ENCODE data around the gene STAG3. TPM values are rescaled to one million over a fixed set of nuclear protein-coding genes. Genes with fewer than 3 reads are reported as not detected.
"Not testable (repeated sequence)": the region's sequence is repeated elsewhere in the genome, so short reads cannot be mapped to it uniquely, and the experiment has no call there.

The STAG3 gene
- total RNA-seq (2014; rRNA removed; shearing (Covaris generic)): 8.3 and 10.5 TPM in 2 replicates

- DNase-seq (ENCODE audit: low read depth): peak; percentile 98
Observed at GRCh38 chr7:100177045-100178001, at the start of gene STAG3, which contains the start of gene GPC2. Gene STAG3 (plus strand): TSS chr7:100177918. CDS start chr7:100180557, 2,639 bp downstream. Gene GPC2 (minus strand): TSS chr7:100177381. CDS start chr7:100177199, 182 bp downstream.

- DNase-seq (ENCODE audit: low read depth): no peak
Observed at GRCh38 chr7:100128637-100128963, 49.1 kb upstream of the STAG3 start.

- not testable (repeated sequence) for DNase-seq (ENCODE audit: low read depth)
Observed at GRCh38 chr7:100130220-100130607, 47.5 kb upstream of the STAG3 start.

GRCh38 chr7:100130608-100131453 is 46.9 kb upstream of the STAG3 start:
- peak; percentile 58 for DNase-seq (ENCODE audit: low read depth)

GRCh38 chr7:100132126-100132525 is 45.6 kb upstream of the STAG3 start:
- DNase-seq (ENCODE audit: low read depth): no peak

GRCh38 chr7:100132697-100133151 is 45.0 kb upstream of the STAG3 start:
- DNase-seq (ENCODE audit: low read depth): peak; percentile 70

- no peak for DNase-seq (ENCODE audit: low read depth)
Observed at GRCh38 chr7:100137851-100138760, 39.6 kb upstream of the STAG3 start.

GRCh38 chr7:100141555-100141949 is 36.2 kb upstream of the STAG3 start:
- no peak for DNase-seq (ENCODE audit: low read depth)

- no peak for DNase-seq (ENCODE audit: low read depth)
Observed at GRCh38 chr7:100142461-100142860, 35.3 kb upstream of the STAG3 start.

GRCh38 chr7:100146350-100146749 is 31.4 kb upstream of the STAG3 start:
- DNase-seq (ENCODE audit: low read depth): not testable (repeated sequence)

- no peak for DNase-seq (ENCODE audit: low read depth)
Observed at GRCh38 chr7:100147278-100147677, 30.4 kb upstream of the STAG3 start.

GRCh38 chr7:100148225-100148558 is 29.5 kb upstream of the STAG3 start:
- DNase-seq (ENCODE audit: low read depth): no peak

GRCh38 chr7:100148559-100149328 is 29.0 kb upstream of the STAG3 start, which contains the start of gene LAMTOR4:
Gene LAMTOR4 (plus strand): TSS chr7:100148918. CDS start chr7:100148973, 55 bp downstream.
- peak; percentile 99 for DNase-seq (ENCODE audit: low read depth)

GRCh38 chr7:100152404-100152803 is 25.3 kb upstream of the STAG3 start:
- no peak for DNase-seq (ENCODE audit: low read depth)

- DNase-seq (ENCODE audit: low read depth): no peak
Observed at GRCh38 chr7:100152937-100153666, 24.6 kb upstream of the STAG3 start.

- DNase-seq (ENCODE audit: low read depth): no peak
Observed at GRCh38 chr7:100153708-100154535, 23.8 kb upstream of the STAG3 start.

- DNase-seq (ENCODE audit: low read depth): no peak
Observed at GRCh38 chr7:100154651-100155491, 22.8 kb upstream of the STAG3 start.

All from M059J (cell line).